ENCODE results near the gene CLDN16. TPM values are rescaled to one million over a fixed set of nuclear protein-coding genes. Genes with fewer than 3 reads are reported as not detected.

Gene CLDN16
- total and polyA plus RNA-seq, 2 of the 4 experiments (the other 2 are of a cell fraction), result under 0.01 to 0.09 TPM

DNA sequence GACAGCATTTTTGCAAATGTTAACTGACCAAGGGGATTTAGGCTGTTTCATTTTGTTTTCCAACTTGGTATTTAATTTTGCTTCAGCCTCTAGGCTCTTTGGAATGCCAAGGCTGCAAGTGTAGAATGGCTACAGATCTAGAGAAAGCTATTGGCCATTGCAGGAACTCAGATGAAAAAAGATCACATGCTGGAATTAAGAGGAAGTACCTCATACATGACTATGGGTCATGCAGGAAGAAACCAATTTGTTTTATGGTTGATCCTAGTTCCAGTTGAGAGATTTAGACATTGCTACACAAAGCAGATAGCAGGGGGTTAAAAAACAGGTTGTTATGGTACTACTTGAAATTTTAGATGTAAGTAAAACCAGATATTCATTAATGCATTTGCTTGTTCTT, 12.7 kb upstream of the CLDN16 start:
- BruUV-seq (replicated peaks), result no TSS peak
- intact Hi-C loops (cut with micrococcal nuclease) (no loop called here), in situ Hi-C loops (cut with MboI; ENCODE audit: low sequenced_read_pairs) (no loop called here), dilution Hi-C loops (cut with HindIII; ENCODE audit: low sequenced_read_pairs, unreplicated experiment) (no loop called here)
- H3K9ac ChIP-seq (ENCODE audit: low read depth, low read length), result no peak overlapping the region
- no peak overlapping the region for H2AK5ac ChIP-seq (ENCODE audit: low read depth, low read length)
- H2BK5ac ChIP-seq (ENCODE audit: low read depth, low read length, poor library complexity, severe bottlenecking), result no peak overlapping the region
- DNase-seq, result no peak
- H3K36me3 ChIP-seq (ENCODE audit: control insufficient read depth, insufficient read depth, low read length), result no peaks in the 10 kb centered on the region
- no peak overlapping the region for H2BK15ac ChIP-seq (ENCODE audit: low read depth, low read length)
- no peak overlapping the region for H2BK120ac ChIP-seq (ENCODE audit: low read depth, low read length)
- no peaks in the 10 kb centered on the region for H4K20me1 ChIP-seq (ENCODE audit: insufficient read depth, low read length)
- no peak overlapping the region for H3K23ac ChIP-seq (ENCODE audit: low read depth, low read length)
- no peak overlapping the region for H3K27ac ChIP-seq (ENCODE audit: insufficient read depth, low read length)
- no peak overlapping the region for H2BK20ac ChIP-seq (ENCODE audit: low read depth, low read length)
- H2AK9ac ChIP-seq (replicated peaks; ENCODE audit: low read depth, low read length, poor library complexity), result no peak overlapping the region
- no peak overlapping the region for H2AFZ ChIP-seq (replicated peaks; ENCODE audit: low read length, poor library complexity)
- no peak for TF ChIP-seq MAZ (IDR thresholded peaks at IDR 0.05; ENCODE audit: borderline replicate concordance, low read depth, low read length)
- no peak for ATAC-seq (ENCODE audit: low read depth)
- ChIA-PET POLR2A (ENCODE audit: unreplicated experiment) (no interaction called here), CTCF (no interaction called here)
- no peak overlapping the region for H3K56ac ChIP-seq (ENCODE audit: extremely low read depth, insufficient read depth, low read length)
- no peak overlapping the region for H3K4me2 ChIP-seq (ENCODE audit: low read depth, low read length)
- no peaks in the 10 kb centered on the region for H3K9me3 ChIP-seq (ENCODE audit: control insufficient read depth, insufficient read depth, low read length)
- H3K4ac ChIP-seq (ENCODE audit: low read depth, low read length), result no peak overlapping the region
- H3K18ac ChIP-seq (ENCODE audit: low read depth, low read length), result no peak overlapping the region
- no peaks in the 10 kb centered on the region for H3K9me1 ChIP-seq (ENCODE audit: insufficient read depth, low read length)
- H3K14ac ChIP-seq (replicated peaks; ENCODE audit: low read depth, low read length), result no peak overlapping the region
- no peak overlapping the region for H4K91ac ChIP-seq (ENCODE audit: insufficient read depth, low read depth, low read length)
- H3K4me3 ChIP-seq (ENCODE audit: insufficient read depth, low read depth, low read length), result no peak overlapping the region
- no peak overlapping the region for H4K8ac ChIP-seq (ENCODE audit: low read depth in 2 of 2, low read length in 2 of 2)
- no peaks in the 10 kb centered on the region for H3K79me1 ChIP-seq (ENCODE audit: low read depth in 1 of 2, low read length in 2 of 2)
- no peaks in the 10 kb centered on the region for H3K27me3 ChIP-seq (ENCODE audit: control insufficient read depth, insufficient read depth, low read length)
- H3K4me1 ChIP-seq (ENCODE audit: control insufficient read depth, insufficient read depth, low read length), result peaks cover 2% of the 10 kb centered on the region; the same call in 1 of the 2 replicates
- no peak overlapping the region for H4K5ac ChIP-seq (ENCODE audit: low read depth, low read length)
